Stimulated activated naive B cell treated with anti-CD40 and anti-IgM and Interleukin-4, amounts not matched to agents 10 μg/mL and 1 μg/mL and 100 μg/mL, for 72 hours (primary cell): ENCODE measurements around the gene SMCO3.
"Not testable (repeated sequence)": the region's sequence is repeated elsewhere in the genome, so short reads cannot be mapped to it uniquely, and the experiment has no call there.

Experiments
- ATAC-seq, 2 donors: fragments of 150-1000 bp; cut with Tn5 transposase; replicated peaks; 2 replicates each; pipeline ENCODE4 v1.10.0; 2021; ENCODE audit warnings: moderate library complexity in 1 of 2
- DNase-seq: peaks from one replicate; pipeline ENCODE4 v3.0.0; 2021
- H3K27ac Mint-ChIP-seq: one replicate; pipeline ENCODE4 v1.8.0; 2022; ENCODE audit warnings: mild to moderate bottlenecking, mixed read lengths
- H3K27me3 Mint-ChIP-seq, 2 donors: one replicate each; pipeline ENCODE4 v1.8.0; 2022; ENCODE audit warnings: mixed read lengths in 2 of 2
- H3K36me3 Mint-ChIP-seq, 2 donors: one replicate each; pipeline ENCODE4 v1.8.0; 2022; ENCODE audit warnings: mixed read lengths in 2 of 2, mild to moderate bottlenecking in 1 of 2
- H3K4me1 Mint-ChIP-seq, 2 donors: one replicate each; pipeline ENCODE4 v1.8.0; 2022; ENCODE audit warnings: mixed read lengths in 2 of 2, mild to moderate bottlenecking in 1 of 2
- H3K4me3 Mint-ChIP-seq, 2 donors: one replicate each; pipeline ENCODE4 v1.8.0; 2022; ENCODE audit warnings: mild to moderate bottlenecking in 2 of 2, mixed read lengths in 2 of 2, moderate library complexity in 1 of 2
- H3K9me3 Mint-ChIP-seq, 2 donors: one replicate each; pipeline ENCODE4 v1.8.0; 2022; ENCODE audit warnings: mixed read lengths in 2 of 2, mild to moderate bottlenecking in 1 of 2

The SMCO3 gene

GRCh38 chr12:14766020-14766419, 48.0 kb downstream of the SMCO3 start:
- Mint-ChIP-seq H3K9me3 (peaks cover 9 to 12% of the 10 kb centered on the region in 2 donors), H3K36me3 (peaks cover 64 to 82% of the 10 kb centered on the region in 2 donors), H3K4me1 (peaks cover 23 to 30% of the 10 kb centered on the region in 2 donors)
- not testable (repeated sequence) for H3K27me3 Mint-ChIP-seq, DNase-seq, H3K4me3 Mint-ChIP-seq, ATAC-seq, H3K27ac Mint-ChIP-seq

DNA sequence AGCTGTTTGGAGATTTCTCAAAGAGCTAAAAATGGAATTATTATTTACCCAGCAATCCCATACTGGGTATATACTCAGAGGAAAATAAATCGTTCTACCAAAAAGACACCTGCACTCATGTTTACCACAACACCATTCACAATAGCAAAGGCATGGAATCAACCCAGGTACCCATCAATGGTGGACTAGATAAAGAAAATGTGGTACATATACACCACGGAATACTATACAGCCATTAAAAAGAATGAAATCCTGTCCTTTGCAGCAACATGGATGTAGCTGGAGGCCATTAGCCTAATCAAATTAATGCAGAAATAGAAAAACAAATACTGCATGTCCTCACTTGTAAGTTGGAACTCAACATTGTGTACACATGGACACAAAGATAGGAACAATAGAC, 48.6 kb downstream of the SMCO3 start:
- Mint-ChIP-seq H3K36me3 (peaks cover 66 to 82% of the 10 kb centered on the region in 2 donors), H3K4me1 (peaks cover 19 to 26% of the 10 kb centered on the region in 2 donors), H3K27ac (no peak overlapping the region), H3K27me3 (no peaks in the 10 kb centered on the region), H3K4me3 (no peak overlapping the region), H3K9me3 (peaks cover 9 to 12% of the 10 kb centered on the region in 2 donors)
- ATAC-seq (no peak), DNase-seq (no peak)

GRCh38 chr12:14759711-14760280, 54.2 kb downstream of the SMCO3 start:
- peaks cover 38 to 55% of the 10 kb centered on the region in 2 donors for H3K36me3 Mint-ChIP-seq
- ATAC-seq, H3K27me3 Mint-ChIP-seq, H3K4me3 Mint-ChIP-seq, DNase-seq: not testable (repeated sequence)
- H3K27ac Mint-ChIP-seq = peak overlapping the region; percentile 2
- peaks cover 10 to 15% of the 10 kb centered on the region in 2 donors for H3K9me3 Mint-ChIP-seq
- peaks cover 11 to 12% of the 10 kb centered on the region in 2 donors for H3K4me1 Mint-ChIP-seq

DNA sequence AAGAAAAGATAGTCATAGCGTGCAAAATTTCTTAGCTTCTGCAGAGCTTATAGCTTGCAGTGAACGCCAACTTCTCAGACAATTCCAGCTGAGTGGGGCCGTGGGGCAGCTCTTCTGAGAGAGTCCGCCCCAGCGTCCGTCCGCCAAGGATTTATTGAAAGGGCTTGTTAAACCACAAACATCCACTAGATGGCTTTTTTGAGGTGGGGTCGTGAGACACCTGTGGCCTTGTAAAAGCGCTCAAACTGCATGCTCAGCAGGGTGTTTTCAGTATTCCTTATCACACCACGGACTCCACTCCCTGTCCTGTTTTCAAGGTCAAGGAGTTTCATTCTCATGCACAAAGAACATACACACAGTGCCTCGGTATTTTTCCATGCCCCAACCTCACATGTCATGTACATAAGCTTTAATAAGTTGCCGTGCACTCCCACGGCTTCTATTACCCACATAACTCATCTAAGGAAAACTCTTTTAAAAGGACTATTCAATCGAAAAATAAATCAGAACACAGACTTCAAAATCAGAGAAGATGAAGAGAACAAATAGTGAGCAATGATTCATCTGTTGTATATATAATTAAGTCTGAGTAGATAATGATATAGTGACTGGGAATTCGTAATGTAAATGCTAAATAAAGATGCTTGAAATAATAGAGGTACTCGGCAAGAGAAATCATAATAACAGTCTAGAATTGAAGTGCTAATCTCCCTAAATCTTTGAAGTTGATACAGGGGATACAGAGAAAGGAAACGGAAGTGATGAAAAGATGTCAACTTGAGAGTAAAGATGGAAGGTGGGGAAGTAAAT, 57.4 kb downstream of the SMCO3 start:
- peaks cover 27 to 42% of the 10 kb centered on the region in 2 donors for H3K36me3 Mint-ChIP-seq
- H3K9me3 Mint-ChIP-seq = peaks cover 6 to 8% of the 10 kb centered on the region in 2 donors
- DNase-seq = no peak
- H3K27me3 Mint-ChIP-seq = no peaks in the 10 kb centered on the region
- no peak overlapping the region for H3K27ac Mint-ChIP-seq
- ATAC-seq = no peak
- H3K4me3 Mint-ChIP-seq = no peak overlapping the region
- H3K4me1 Mint-ChIP-seq = peaks cover 10 to 12% of the 10 kb centered on the region in 2 donors
